Vagina (tissue), 2 donors: ENCODE results near the gene ELN.
"Not testable (repeated sequence)": the region's sequence is repeated elsewhere in the genome, so short reads cannot be mapped to it uniquely, and the experiment has no call there.

Experiments used
- CTCF ChIP-seq, 3 experiments: fragments of 450-650 bp in 2 of 3; fragments of 200-600 bp in 1 of 3; sonication (generic) in 1 of 3; IDR thresholded peaks; one replicate each; pipeline ENCODE4 v1.5.1; 2017 to 2019; ENCODE audit warnings: antibody characterized with exemption in 3 of 3, mild to moderate bottlenecking in 2 of 3, moderate library complexity in 2 of 3
- POLR2AphosphoS5 ChIP-seq, 2 donors: sonication (generic); formaldehyde crosslinking; IDR thresholded peaks; one replicate each; pipeline ENCODE4 v1.9.0; 2017; ENCODE audit warnings: antibody characterized with exemption in 2 of 2, mild to moderate bottlenecking in 2 of 2, low read depth in 1 of 2; ENCODE audit not compliant: insufficient read depth in 1 of 2

GRCh38 chr7:73979656-73980055 lies 48.3 kb upstream of the ELN start:
- TF ChIP-seq POLR2AphosphoS5 (IDR thresholded peaks at IDR 0.05; ENCODE audit: insufficient read depth in 1 of 2, low read depth in 1 of 2); CTCF (IDR thresholded peaks at IDR 0.05): not testable (repeated sequence)
